Measurements from ENCODE around the gene DNMT1.

- TF ChIP-seq CTCF (conservative IDR thresholded peaks at IDR 0.05; ENCODE audit: low read depth, low read length): no peak
- no peak for TF ChIP-seq EZH2phosphoT487 (IDR thresholded peaks at IDR 0.05; ENCODE audit: borderline replicate concordance, low read length)
- no peak for TF ChIP-seq EZH2 (IDR thresholded peaks at IDR 0.05; ENCODE audit: low read length, unreplicated experiment)
Observed at GRCh38 chr19:10104130-10104513, 90.6 kb downstream of the DNMT1 start.

Data from PC-3 (cell line).